Measurements from ENCODE around the gene KRT79.

The KRT79 gene

GRCh38 chr12:52776913-52777395, 57.2 kb downstream of the KRT79 start, which contains the start of gene KRT76:
KRT76 (minus strand) TSS chr12:52777345; CDS start chr12:52777291, 54 bp downstream.
- Histone ChIP-seq H3K4me3 (ENCODE audit: low read length) (no peak within 1 kb of the TSS), H3K27ac (ENCODE audit: low read length) (no peak within 1 kb of the TSS), H3K4me1 (ENCODE audit: insufficient read depth, low read length) (no peaks in the 10 kb centered on the region), H3K27me3 (ENCODE audit: insufficient read depth, low read length) (peaks cover 4% of the 10 kb centered on the region; the same call in 1 of the 2 replicates), H3K36me3 (ENCODE audit: insufficient read depth, low read depth, low read length) (no peaks in the 10 kb centered on the region), H3K9me3 (ENCODE audit: insufficient read depth, low read depth, low read length) (no peaks in the 10 kb centered on the region), H3K9ac (ENCODE audit: low read depth, low read length) (no peak within 1 kb of the TSS)

- Histone ChIP-seq H3K4me1 (ENCODE audit: insufficient read depth, low read length) (no peaks in the 10 kb centered on the region), H3K27ac (ENCODE audit: low read length) (no peak overlapping the region), H3K27me3 (ENCODE audit: insufficient read depth, low read length) (peaks cover 4% of the 10 kb centered on the region; the same call in 1 of the 2 replicates), H3K4me3 (ENCODE audit: low read length) (no peak overlapping the region), H3K9ac (ENCODE audit: low read depth, low read length) (no peak overlapping the region), H3K9me3 (ENCODE audit: insufficient read depth, low read depth, low read length) (no peaks in the 10 kb centered on the region), H3K36me3 (ENCODE audit: insufficient read depth, low read depth, low read length) (no peaks in the 10 kb centered on the region)
Measured at GRCh38 chr12:52776435-52776834, 57.7 kb downstream of the KRT79 start.

GRCh38 chr12:52774629-52775250, 59.4 kb downstream of the KRT79 start:
- Histone ChIP-seq H3K4me1 (ENCODE audit: insufficient read depth, low read length) (no peaks in the 10 kb centered on the region), H3K9me3 (ENCODE audit: insufficient read depth, low read depth, low read length) (no peaks in the 10 kb centered on the region), H3K4me3 (ENCODE audit: low read length) (no peak overlapping the region), H3K9ac (ENCODE audit: low read depth, low read length) (no peak overlapping the region), H3K27me3 (ENCODE audit: insufficient read depth, low read length) (peaks cover 4% of the 10 kb centered on the region; the same call in 1 of the 2 replicates), H3K27ac (ENCODE audit: low read length) (no peak overlapping the region), H3K36me3 (ENCODE audit: insufficient read depth, low read depth, low read length) (no peaks in the 10 kb centered on the region)

GRCh38 chr12:52772772-52773171, 61.3 kb downstream of the KRT79 start:
- Histone ChIP-seq H3K27ac (ENCODE audit: low read length) (no peak overlapping the region), H3K4me3 (ENCODE audit: low read length) (no peak overlapping the region), H3K27me3 (ENCODE audit: insufficient read depth, low read length) (peaks cover 4% of the 10 kb centered on the region; the same call in 1 of the 2 replicates), H3K9ac (ENCODE audit: low read depth, low read length) (no peak overlapping the region), H3K9me3 (ENCODE audit: insufficient read depth, low read depth, low read length) (no peaks in the 10 kb centered on the region), H3K36me3 (ENCODE audit: insufficient read depth, low read depth, low read length) (no peaks in the 10 kb centered on the region), H3K4me1 (ENCODE audit: insufficient read depth, low read length) (no peaks in the 10 kb centered on the region)

- Histone ChIP-seq H3K9me3 (ENCODE audit: insufficient read depth, low read depth, low read length) (no peaks in the 10 kb centered on the region), H3K9ac (ENCODE audit: low read depth, low read length) (no peak overlapping the region), H3K36me3 (ENCODE audit: insufficient read depth, low read depth, low read length) (no peaks in the 10 kb centered on the region), H3K27me3 (ENCODE audit: insufficient read depth, low read length) (peaks cover 4% of the 10 kb centered on the region; the same call in 1 of the 2 replicates), H3K4me3 (ENCODE audit: low read length) (no peak overlapping the region), H3K27ac (ENCODE audit: low read length) (no peak overlapping the region), H3K4me1 (ENCODE audit: insufficient read depth, low read length) (no peaks in the 10 kb centered on the region)
Measured at GRCh38 chr12:52772188-52772587, 61.9 kb downstream of the KRT79 start.

- H3K4me3 ChIP-seq (ENCODE audit: low read length): no peak overlapping the region
- no peak overlapping the region for H3K9ac ChIP-seq (ENCODE audit: low read depth, low read length)
- H3K36me3 ChIP-seq (ENCODE audit: insufficient read depth, low read depth, low read length): no peaks in the 10 kb centered on the region
- no peaks in the 10 kb centered on the region for H3K9me3 ChIP-seq (ENCODE audit: insufficient read depth, low read depth, low read length)
- no peak overlapping the region for H3K27ac ChIP-seq (ENCODE audit: low read length)
- no peaks in the 10 kb centered on the region for H3K4me1 ChIP-seq (ENCODE audit: insufficient read depth, low read length)
- peaks cover 4% of the 10 kb centered on the region; the same call in 1 of the 2 replicates for H3K27me3 ChIP-seq (ENCODE audit: insufficient read depth, low read length)
Measured at GRCh38 chr12:52771505-52771904, 62.6 kb downstream of the KRT79 start.
